ENCODE measurements around the gene UNC50.

Gene UNC50

GRCh38 chr2:98664323-98664722 is 55.9 kb downstream of the UNC50 start:
- peak in 1 of 3 experiments; percentile 20 for DNase-seq (ENCODE audit: low read depth in 3 of 3)

- no peak for DNase-seq (ENCODE audit: low read depth in 3 of 3)
Measured at GRCh38 chr2:98665677-98666076, 57.3 kb downstream of the UNC50 start.

Measured in stimulated activated CD4-positive, alpha-beta T cell treated with anti-CD3 and anti-CD28 coated beads, TNF-alpha, amount 100 ng/mL, for 4 hours (primary cell).